Measurements from ENCODE around the gene MLYCD. TPM values are rescaled to one million over a fixed set of nuclear protein-coding genes. Genes with fewer than 3 reads are reported as not detected.
A peak's percentile ranks its signal among the peaks of the same experiment; 100 is the strongest.

The MLYCD gene
- total RNA-seq, 1 donor from 2014 or later, result 9.4 TPM

DNA sequence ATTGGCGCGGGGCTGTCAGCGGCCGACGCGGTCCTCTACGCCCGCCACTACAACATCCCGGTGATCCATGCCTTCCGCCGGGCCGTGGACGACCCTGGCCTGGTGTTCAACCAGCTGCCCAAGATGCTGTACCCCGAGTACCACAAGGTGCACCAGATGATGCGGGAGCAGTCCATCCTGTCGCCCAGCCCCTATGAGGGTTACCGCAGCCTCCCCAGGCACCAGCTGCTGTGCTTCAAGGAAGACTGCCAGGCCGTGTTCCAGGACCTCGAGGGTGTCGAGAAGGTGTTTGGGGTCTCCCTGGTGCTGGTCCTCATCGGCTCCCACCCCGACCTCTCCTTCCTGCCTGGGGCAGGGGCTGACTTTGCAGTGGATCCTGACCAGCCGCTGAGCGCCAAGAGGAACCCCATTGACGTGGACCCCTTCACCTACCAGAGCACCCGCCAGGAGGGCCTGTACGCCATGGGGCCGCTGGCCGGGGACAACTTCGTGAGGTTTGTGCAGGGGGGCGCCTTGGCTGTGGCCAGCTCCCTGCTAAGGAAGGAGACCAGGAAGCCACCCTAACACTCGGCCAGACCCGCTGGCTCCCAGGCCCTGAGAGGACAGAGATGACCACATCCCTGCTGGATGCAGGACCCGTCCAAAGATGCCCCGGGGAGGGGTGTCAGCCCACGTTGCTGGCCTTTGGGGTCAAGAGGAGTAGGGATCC is 66.7 kb downstream of the MLYCD start:
- Mint-ChIP-seq H3K4me1 (ENCODE audit: low read depth) (no peaks in the 10 kb centered on the region), H3K9me3 (ENCODE audit: low read depth) (no peaks in the 10 kb centered on the region), H3K4me3 (ENCODE audit: low read depth) (no peak overlapping the region), H3K36me3 (ENCODE audit: insufficient read depth) (no peaks in the 10 kb centered on the region), H3K27me3 (peaks cover 10% of the 10 kb centered on the region), H3K27ac (no peak overlapping the region)
- no peak for DNase-seq (ENCODE audit: low spot score, unreplicated experiment)
- no peak for TF ChIP-seq CTCF (IDR thresholded peaks at IDR 0.05; ENCODE audit: unreplicated experiment)

DNA sequence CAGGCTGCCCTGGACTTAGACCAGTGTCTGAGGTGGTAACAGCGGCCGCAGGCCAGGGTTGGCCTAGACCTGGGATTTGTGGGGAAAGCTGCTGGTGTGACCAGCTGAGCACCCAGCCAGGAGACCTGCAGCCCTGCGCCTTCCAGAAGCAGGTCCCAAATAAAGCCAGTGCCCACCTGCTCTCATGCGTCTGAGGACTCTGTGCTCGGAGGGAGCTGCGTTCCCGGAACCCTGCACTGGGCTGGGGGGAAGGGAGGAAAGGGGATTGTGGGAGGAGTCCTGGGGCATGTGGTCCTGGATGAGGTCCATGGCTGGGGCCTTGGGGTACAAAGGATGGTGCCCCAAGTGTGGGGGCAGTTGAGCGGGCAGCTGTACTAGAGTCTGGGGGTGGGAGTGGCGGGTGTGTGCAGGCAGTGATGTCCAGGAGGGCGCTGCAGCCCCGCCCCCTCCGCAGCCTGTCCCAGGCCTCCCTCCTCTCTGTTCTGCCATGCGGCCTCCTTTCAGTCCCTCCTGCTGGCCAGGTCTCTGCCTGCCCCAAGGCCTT is 67.3 kb downstream of the MLYCD start:
- TF ChIP-seq CTCF (IDR thresholded peaks at IDR 0.05; ENCODE audit: unreplicated experiment), result no peak
- Mint-ChIP-seq H3K4me3 (ENCODE audit: low read depth) (no peak overlapping the region), H3K4me1 (ENCODE audit: low read depth) (no peaks in the 10 kb centered on the region), H3K27ac (no peak overlapping the region), H3K9me3 (ENCODE audit: low read depth) (no peaks in the 10 kb centered on the region), H3K36me3 (ENCODE audit: insufficient read depth) (no peaks in the 10 kb centered on the region), H3K27me3 (peaks cover 10% of the 10 kb centered on the region)
- no peak for DNase-seq (ENCODE audit: low spot score, unreplicated experiment)

DNA sequence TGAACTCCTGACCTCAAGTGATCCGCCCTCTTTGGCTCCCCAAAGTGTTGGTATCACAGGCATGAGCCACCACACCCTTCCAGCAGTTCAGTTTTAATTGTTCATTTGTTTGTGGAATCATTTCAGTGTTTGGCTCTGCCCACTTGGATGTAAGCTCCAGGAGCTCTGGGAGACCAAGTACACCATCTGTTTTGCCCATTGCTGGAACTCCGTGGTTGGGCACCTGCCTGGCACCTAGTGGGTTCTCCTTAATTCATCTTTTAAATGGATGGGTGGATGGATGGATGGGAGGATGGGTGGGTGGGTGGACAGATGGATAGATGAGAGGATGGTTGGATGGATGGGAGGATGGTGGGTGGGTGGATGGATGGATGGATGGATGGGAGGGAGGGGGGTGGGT is 68.2 kb downstream of the MLYCD start:
- Mint-ChIP-seq H3K36me3 (ENCODE audit: insufficient read depth) (no peaks in the 10 kb centered on the region), H3K9me3 (ENCODE audit: low read depth) (no peaks in the 10 kb centered on the region), H3K4me3 (ENCODE audit: low read depth) (peak overlapping the region; percentile 33), H3K27me3 (peaks cover 10% of the 10 kb centered on the region), H3K4me1 (ENCODE audit: low read depth) (no peaks in the 10 kb centered on the region), H3K27ac (no peak overlapping the region)
- DNase-seq (ENCODE audit: low spot score, unreplicated experiment), result no peak
- TF ChIP-seq CTCF (IDR thresholded peaks at IDR 0.05; ENCODE audit: unreplicated experiment), result no peak

- peak; percentile 89 for TF ChIP-seq CTCF (IDR thresholded peaks at IDR 0.05; ENCODE audit: unreplicated experiment)
- Mint-ChIP-seq H3K4me1 (ENCODE audit: low read depth) (no peaks in the 10 kb centered on the region), H3K36me3 (ENCODE audit: insufficient read depth) (no peaks in the 10 kb centered on the region), H3K4me3 (ENCODE audit: low read depth) (peak within 1 kb of the TSS; percentile 66), H3K27me3 (peaks cover 10% of the 10 kb centered on the region), H3K9me3 (ENCODE audit: low read depth) (no peaks in the 10 kb centered on the region), H3K27ac (no peak within 1 kb of the TSS)
- DNase-seq (ENCODE audit: low spot score, unreplicated experiment), result peak; percentile 49
These were observed 69.0 kb downstream of the MLYCD start, which contains the start of gene NECAB2 for GRCh38 chr16:83967838-83968305. Gene NECAB2, plus strand, starts transcription at chr16:83968244. Its CDS starts 405 bp downstream, at chr16:83968649.

GRCh38 chr16:83968306-83968851 is 69.5 kb downstream of the MLYCD start:
- Mint-ChIP-seq H3K27me3 (peaks cover 10% of the 10 kb centered on the region), H3K4me1 (ENCODE audit: low read depth) (no peaks in the 10 kb centered on the region), H3K9me3 (ENCODE audit: low read depth) (no peaks in the 10 kb centered on the region), H3K4me3 (ENCODE audit: low read depth) (no peak overlapping the region), H3K27ac (no peak overlapping the region), H3K36me3 (ENCODE audit: insufficient read depth) (no peaks in the 10 kb centered on the region)
- no peak for DNase-seq (ENCODE audit: low spot score, unreplicated experiment)
- no peak for TF ChIP-seq CTCF (IDR thresholded peaks at IDR 0.05; ENCODE audit: unreplicated experiment)

Measured in progenitor cell of endocrine pancreas (in vitro differentiated cells).